ENCODE data around the gene BCLAF1. TPM values are rescaled to one million over a fixed set of nuclear protein-coding genes. Genes with fewer than 3 reads are reported as not detected.
A peak's percentile ranks its signal among the peaks of the same experiment; 100 is the strongest.

BCLAF1 gene
- total and polyA plus RNA-seq, 2 of the 8 experiments (the other 6 are each of a cell fraction or from before 2014, with no cell fraction given) = 30.5 to 230 TPM

- TF ChIP-seq RAD21 (IDR thresholded peaks at IDR 0.05 in 1 of 2, conservative IDR thresholded peaks at IDR 0.05 in 1 of 2; ENCODE audit: low read depth in 2 of 2, low read length in 2 of 2) (peak; percentile 100), TCF12 (IDR thresholded peaks at IDR 0.05; ENCODE audit: low read depth, low read length) (no peak), BRCA1 (IDR thresholded peaks at IDR 0.05; ENCODE audit: low read depth, low read length) (no peak), CTCF (IDR thresholded peaks at IDR 0.05; ENCODE audit: control extremely low read depth in 1 of 3, insufficient read depth in 1 of 3, low read depth in 1 of 3, low read length in 3 of 3) (peak; percentile 74 to 97 (median 92)), CEBPB (IDR thresholded peaks at IDR 0.05; ENCODE audit: low read depth, low read length) (peak; percentile 49; the same call in 1 of the 2 replicates), NANOG (IDR thresholded peaks at IDR 0.05; ENCODE audit: insufficient read depth, low read depth, low read length, poor library complexity, severe bottlenecking) (no peak)
- Histone ChIP-seq H4K5ac (ENCODE audit: insufficient read length, low read depth, low read length) (no peak overlapping the region), H3K9me3 (ENCODE audit: insufficient read depth in 2 of 2, low read depth in 1 of 2, low read length in 1 of 2) (no peaks in the 10 kb centered on the region), H4K20me1 (replicated peaks in 1 of 2; ENCODE audit: control insufficient read depth in 1 of 2, insufficient read depth in 2 of 2, low read length in 2 of 2) (no peaks in the 10 kb centered on the region), H2BK120ac (replicated peaks; ENCODE audit: low read depth, low read length) (no peak overlapping the region), H2BK5ac (ENCODE audit: low read depth, low read length) (no peak overlapping the region), H2BK20ac (ENCODE audit: low read length) (no peak overlapping the region), H3K27ac (ENCODE audit: low read depth, low read length) (no peak overlapping the region), H2BK12ac (ENCODE audit: low read depth, low read length) (no peak overlapping the region), H3K14ac (ENCODE audit: insufficient read length) (no peak overlapping the region), H4K91ac (replicated peaks; ENCODE audit: insufficient read length, low read length) (no peak overlapping the region), H3K4me2 (ENCODE audit: insufficient read depth in 1 of 2, low read depth in 2 of 2, low read length in 2 of 2) (no peak overlapping the region), H2AFZ (ENCODE audit: low read length) (no peak overlapping the region), H3K4me3 (ENCODE audit: extremely low read depth in 1 of 4, insufficient read depth in 2 of 4, low read depth in 3 of 4, low read length in 4 of 4) (no peak overlapping the region), H3K56ac (replicated peaks; ENCODE audit: insufficient read length, low read depth, low read length) (no peak overlapping the region), H3K18ac (ENCODE audit: extremely low read depth, low read length) (no peak overlapping the region), H3K4ac (replicated peaks; ENCODE audit: insufficient read length, low read depth, low read length) (no peak overlapping the region), H3K23ac (ENCODE audit: insufficient read length) (no peak overlapping the region), H2AK5ac (ENCODE audit: low read depth, low read length) (no peak overlapping the region), H3K79me2 (ENCODE audit: control insufficient read depth in 1 of 2, insufficient read depth in 2 of 2, low read length in 2 of 2) (no peaks in the 10 kb centered on the region), H3K36me3 (ENCODE audit: control insufficient read depth in 2 of 4, insufficient read depth in 4 of 4, low read length in 3 of 4) (no peaks in the 10 kb centered on the region; a peak in 2 of 8 replicates), H3K9ac (replicated peaks in 1 of 4; ENCODE audit: extremely low read depth in 1 of 4, low read depth in 3 of 4, low read length in 3 of 4) (no peak overlapping the region), H3K27me3 (replicated peaks in 1 of 4; ENCODE audit: control insufficient read depth in 3 of 4, extremely low read depth in 1 of 4, insufficient read depth in 3 of 4, low read length in 3 of 4) (no peaks in the 10 kb centered on the region), H3K79me1 (ENCODE audit: low read depth, low read length) (no peaks in the 10 kb centered on the region), H2BK15ac (ENCODE audit: low read length) (no peak overlapping the region), H3K23me2 (ENCODE audit: low read depth, low read length) (no peaks in the 10 kb centered on the region), H4K8ac (ENCODE audit: extremely low read depth, insufficient read depth, low read length) (no peak overlapping the region), H3K4me1 (replicated peaks in 1 of 4; ENCODE audit: control insufficient read depth in 3 of 4, insufficient read depth in 4 of 4, low read length in 3 of 4) (no peaks in the 10 kb centered on the region)
- POLR2A ChIA-PET (ENCODE audit: partially characterized antibody) = interaction anchor here (2.3 kb wide), 1 partner anchor 64 kb away, joined by 11 read pairs; the partner anchor contains the start of gene BCLAF1
- CTCF ChIA-PET (ENCODE audit: partially characterized antibody) = interaction anchor here (0.6 to 3.8 kb wide), 80 partner anchors 9 to 1481 kb away, joined by 3 to 32 read pairs (median 4); no protein-coding TSS in a partner anchor
- FAIRE-seq (no peak), DNase-seq (ENCODE audit: low read depth in 1 of 2, low spot score in 2 of 2) (peak in 1 of 2 experiments; percentile 72)
- WGBS, 2 experiments (ENCODE audit: extremely low coverage in 1 of 2, insufficient coverage in 1 of 2, insufficient read length in 1 of 2, insufficient replicate concordance in 2 of 2, low coverage in 1 of 2, low lambda C conversion rate in 2 of 2, missing lambda C conversion rate in 1 of 2) = 47% methylated on average over 12 of the region's 12 CpGs; no CpG with 5 or more reads in 1 of the 2 experiments
Measured at GRCh38 chr6:136226027-136226673, 63.5 kb downstream of the BCLAF1 start.

All from H1 (cell line).